ENCODE results near the gene CCDC178.
"Not testable (repeated sequence)": the region's sequence is repeated elsewhere in the genome, so short reads cannot be mapped to it uniquely, and the experiment has no call there.

Gene CCDC178

GRCh38 chr18:33350256-33350655 lies 90.3 kb downstream of the CCDC178 start:
- Histone ChIP-seq H3K36me3 (ENCODE audit: insufficient read depth, low read length) (no peaks in the 10 kb centered on the region), H3K9ac (ENCODE audit: insufficient read length) (no peak overlapping the region), H3K27ac (no peak overlapping the region), H3K9me3 (ENCODE audit: low read depth, low read length) (no peaks in the 10 kb centered on the region), H3K4me3 (no peak overlapping the region)
- no peak for DNase-seq (ENCODE audit: low read depth, low spot score)
- TF ChIP-seq EZH2 (IDR thresholded peaks at IDR 0.05) = no peak
- TF ChIP-seq FOXP2 (optimal IDR thresholded peaks at IDR 0.05; ENCODE audit: control extremely low read depth, extremely low read length, insufficient read depth) = no peak
- TF ChIP-seq POLR2AphosphoS5 (IDR thresholded peaks at IDR 0.05; ENCODE audit: borderline replicate concordance, low read depth, low read length) = no peak

DNA sequence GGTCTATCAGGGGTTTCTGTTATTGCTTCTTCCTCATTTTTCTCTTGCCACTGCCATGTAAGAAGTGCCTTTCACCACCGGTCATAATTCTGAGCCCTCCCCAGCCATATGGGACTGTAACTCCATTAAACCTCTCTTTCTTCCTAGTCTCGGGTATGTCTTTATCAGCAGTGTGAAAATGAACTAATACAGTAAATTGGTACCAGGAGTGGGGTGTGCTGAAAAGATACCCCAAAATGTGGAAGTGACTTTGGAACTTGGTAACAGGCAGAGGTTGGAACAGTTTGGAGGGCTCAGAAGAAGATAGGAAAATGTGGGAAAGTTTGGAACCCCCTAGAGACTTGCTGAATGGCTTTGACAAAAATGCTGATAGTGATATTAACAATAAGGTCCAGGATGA lies 100.8 kb downstream of the CCDC178 start:
- not testable (repeated sequence) for H3K27ac ChIP-seq; H3K36me3 ChIP-seq (ENCODE audit: insufficient read depth, low read length); H3K9ac ChIP-seq (ENCODE audit: insufficient read length); DNase-seq (ENCODE audit: low read depth, low spot score); H3K9me3 ChIP-seq (ENCODE audit: low read depth, low read length); H3K4me3 ChIP-seq

DNA sequence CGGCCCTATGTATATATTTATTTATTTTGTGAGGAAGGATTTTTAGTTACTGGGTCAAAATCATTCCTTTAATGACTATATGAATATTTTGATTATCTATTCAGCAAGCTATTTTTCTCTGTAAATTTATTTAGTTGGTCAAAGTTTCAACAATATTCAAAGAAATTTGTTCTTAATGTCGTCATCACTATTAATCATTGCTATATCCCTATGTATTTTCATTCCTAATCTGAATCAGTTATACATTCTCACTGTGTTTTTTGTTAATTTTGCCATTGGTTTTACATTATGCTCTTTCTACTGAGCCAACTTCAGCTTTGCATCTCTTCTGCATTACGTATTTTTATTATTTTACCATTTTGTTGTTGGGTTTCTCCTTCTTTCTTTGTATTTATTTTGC lies 105.7 kb downstream of the CCDC178 start:
- TF ChIP-seq FOXP2 (optimal IDR thresholded peaks at IDR 0.05; ENCODE audit: control extremely low read depth, extremely low read length, insufficient read depth) (no peak), POLR2AphosphoS5 (IDR thresholded peaks at IDR 0.05; ENCODE audit: borderline replicate concordance, low read depth, low read length) (no peak), EZH2 (IDR thresholded peaks at IDR 0.05) (no peak)
- H3K9me3 ChIP-seq (ENCODE audit: low read depth, low read length) = no peaks in the 10 kb centered on the region
- H3K27ac ChIP-seq = no peak overlapping the region
- H3K9ac ChIP-seq (ENCODE audit: insufficient read length) = no peak overlapping the region
- no peak overlapping the region for H3K4me3 ChIP-seq
- no peaks in the 10 kb centered on the region for H3K36me3 ChIP-seq (ENCODE audit: insufficient read depth, low read length)
- no peak for DNase-seq (ENCODE audit: low read depth, low spot score)

DNA sequence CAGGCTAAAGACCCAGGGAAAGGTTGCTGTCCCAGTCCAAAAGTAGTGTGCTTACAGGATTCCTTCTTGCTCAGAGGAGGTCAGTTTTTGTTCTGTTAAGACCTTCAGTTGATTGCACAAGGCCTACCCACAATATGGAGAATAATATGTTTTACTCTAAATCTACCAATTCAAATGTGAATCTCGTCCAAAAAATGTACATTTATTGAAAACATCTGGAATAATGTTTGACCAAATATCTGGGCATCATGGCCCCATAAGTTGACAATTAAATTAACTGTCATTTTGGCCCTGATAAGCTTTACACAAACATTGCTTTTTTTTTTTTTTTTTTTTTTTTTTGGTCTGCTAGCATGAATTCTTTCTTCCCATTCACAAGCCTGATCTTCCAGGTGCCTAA lies 109.8 kb downstream of the CCDC178 start:
- TF ChIP-seq FOXP2 (optimal IDR thresholded peaks at IDR 0.05; ENCODE audit: control extremely low read depth, extremely low read length, insufficient read depth) (no peak), POLR2AphosphoS5 (IDR thresholded peaks at IDR 0.05; ENCODE audit: borderline replicate concordance, low read depth, low read length) (no peak), EZH2 (IDR thresholded peaks at IDR 0.05) (no peak)
- no peak overlapping the region for H3K27ac ChIP-seq
- DNase-seq (ENCODE audit: low read depth, low spot score) = no peak
- H3K9ac ChIP-seq (ENCODE audit: insufficient read length) = no peak overlapping the region
- H3K36me3 ChIP-seq (ENCODE audit: insufficient read depth, low read length) = no peaks in the 10 kb centered on the region
- H3K4me3 ChIP-seq = no peak overlapping the region
- H3K9me3 ChIP-seq (ENCODE audit: low read depth, low read length) = no peaks in the 10 kb centered on the region

DNA sequence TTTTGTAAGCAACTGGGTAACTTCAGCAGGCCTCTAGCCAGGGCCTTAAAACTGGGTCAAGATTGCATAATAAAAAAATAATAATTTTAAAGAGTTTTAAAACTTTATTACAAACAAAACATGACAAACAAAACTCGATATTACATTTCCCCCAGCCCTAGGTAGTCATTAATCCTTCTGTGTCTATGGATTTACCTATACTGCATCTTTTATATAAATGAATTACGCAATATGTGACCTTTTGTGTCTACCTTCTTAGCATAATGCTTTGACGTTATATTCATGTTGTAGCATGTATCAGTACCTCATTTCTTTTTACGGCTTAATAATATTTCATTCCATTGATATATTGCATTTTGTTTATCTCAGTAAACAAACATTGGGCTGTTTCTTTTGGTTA lies 113.5 kb downstream of the CCDC178 start:
- H3K36me3 ChIP-seq (ENCODE audit: insufficient read depth, low read length) = no peaks in the 10 kb centered on the region
- TF ChIP-seq EZH2 (IDR thresholded peaks at IDR 0.05) (no peak), POLR2AphosphoS5 (IDR thresholded peaks at IDR 0.05; ENCODE audit: borderline replicate concordance, low read depth, low read length) (no peak), FOXP2 (optimal IDR thresholded peaks at IDR 0.05; ENCODE audit: control extremely low read depth, extremely low read length, insufficient read depth) (no peak)
- H3K27ac ChIP-seq = no peak overlapping the region
- H3K4me3 ChIP-seq = no peak overlapping the region
- no peaks in the 10 kb centered on the region for H3K9me3 ChIP-seq (ENCODE audit: low read depth, low read length)
- no peak for DNase-seq (ENCODE audit: low read depth, low spot score)
- H3K9ac ChIP-seq (ENCODE audit: insufficient read length) = no peak overlapping the region

DNA sequence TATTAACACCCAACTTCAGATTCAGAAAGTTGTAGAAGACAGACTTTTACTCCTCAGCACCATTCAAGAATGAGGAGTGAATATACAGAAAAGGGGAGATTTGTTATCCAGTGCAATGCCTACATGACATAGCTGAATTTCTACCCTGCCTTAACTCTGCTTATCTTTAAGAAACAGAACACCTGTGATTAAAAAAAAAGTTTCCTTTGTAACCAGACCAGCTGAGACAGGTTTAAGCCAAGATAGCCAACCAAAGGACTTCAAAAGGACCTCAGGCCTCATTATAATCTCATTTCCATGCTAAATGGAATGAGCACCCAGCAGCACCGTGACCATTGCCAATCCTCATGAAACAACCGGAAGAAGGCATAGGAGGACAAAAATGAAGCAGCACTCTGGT lies 122.9 kb downstream of the CCDC178 start:
- DNase-seq (ENCODE audit: low read depth, low spot score) = no peak

GRCh38 chr18:33316146-33316587 lies 124.4 kb downstream of the CCDC178 start:
- Histone ChIP-seq H3K27ac (no peak overlapping the region), H3K9ac (ENCODE audit: insufficient read length) (no peak overlapping the region), H3K36me3 (ENCODE audit: insufficient read depth, low read length) (no peaks in the 10 kb centered on the region), H3K9me3 (ENCODE audit: low read depth, low read length) (no peaks in the 10 kb centered on the region), H3K4me3 (no peak overlapping the region)
- DNase-seq (ENCODE audit: low read depth, low spot score) = no peak
- TF ChIP-seq POLR2AphosphoS5 (IDR thresholded peaks at IDR 0.05; ENCODE audit: borderline replicate concordance, low read depth, low read length) = no peak

More for the DNA sequence above, 122.9 kb downstream of the CCDC178 start:
- no peak overlapping the region for H3K9ac ChIP-seq (ENCODE audit: insufficient read length)
- no peak overlapping the region for H3K4me3 ChIP-seq
- no peaks in the 10 kb centered on the region for H3K9me3 ChIP-seq (ENCODE audit: low read depth, low read length)
- no peak overlapping the region for H3K27ac ChIP-seq
- TF ChIP-seq POLR2AphosphoS5 (IDR thresholded peaks at IDR 0.05; ENCODE audit: borderline replicate concordance, low read depth, low read length) (no peak), EZH2 (IDR thresholded peaks at IDR 0.05) (no peak), FOXP2 (optimal IDR thresholded peaks at IDR 0.05; ENCODE audit: control extremely low read depth, extremely low read length, insufficient read depth) (no peak)
- H3K36me3 ChIP-seq (ENCODE audit: insufficient read depth, low read length) = no peaks in the 10 kb centered on the region

DNA sequence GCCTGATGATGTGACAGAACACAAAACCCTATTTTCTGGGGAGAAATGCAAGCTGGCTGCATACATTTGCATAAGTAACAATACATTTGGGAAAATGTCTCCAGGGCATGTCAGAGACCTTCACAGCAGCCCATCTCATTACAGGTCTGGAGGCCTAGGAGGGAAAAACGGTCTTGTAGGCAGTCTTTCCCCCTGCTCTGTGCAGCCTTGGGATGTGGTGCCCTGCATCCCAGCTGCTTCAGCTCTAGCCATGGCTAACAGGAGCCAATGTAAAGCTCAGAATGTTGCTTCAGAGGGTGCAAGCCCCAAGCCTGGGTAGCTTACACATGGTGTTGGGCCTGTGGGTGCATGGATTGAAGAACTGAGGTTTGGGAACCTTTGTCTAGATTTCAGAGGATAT lies 133.0 kb downstream of the CCDC178 start:
- no peaks in the 10 kb centered on the region for H3K9me3 ChIP-seq (ENCODE audit: low read depth, low read length)
- H3K4me3 ChIP-seq = no peak overlapping the region
- no peaks in the 10 kb centered on the region for H3K36me3 ChIP-seq (ENCODE audit: insufficient read depth, low read length)
- no peak for TF ChIP-seq EZH2 (IDR thresholded peaks at IDR 0.05)
- TF ChIP-seq FOXP2 (optimal IDR thresholded peaks at IDR 0.05; ENCODE audit: control extremely low read depth, extremely low read length, insufficient read depth) = no peak
- no peak for TF ChIP-seq POLR2AphosphoS5 (IDR thresholded peaks at IDR 0.05; ENCODE audit: borderline replicate concordance, low read depth, low read length)
- no peak for DNase-seq (ENCODE audit: low read depth, low spot score)
- no peak overlapping the region for H3K27ac ChIP-seq
- H3K9ac ChIP-seq (ENCODE audit: insufficient read length) = no peak overlapping the region

DNA sequence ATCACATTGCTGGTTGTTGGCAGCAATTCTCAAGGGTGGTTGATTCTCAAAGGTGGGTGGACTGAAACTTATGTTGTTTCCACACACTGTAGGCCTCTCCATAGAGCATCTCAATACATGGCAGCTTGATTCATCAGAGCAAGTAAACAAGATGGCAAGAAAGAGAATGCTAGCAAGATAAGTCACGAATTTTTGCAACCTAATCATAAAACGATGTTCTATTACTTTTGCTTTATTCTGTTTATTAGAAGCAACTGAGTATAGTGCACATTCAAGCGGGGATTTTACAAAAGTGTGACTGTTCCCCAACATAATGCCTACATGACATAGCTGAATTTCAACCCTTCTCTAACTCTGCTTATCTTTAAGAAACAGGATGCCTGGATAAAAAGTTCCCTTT lies 136.2 kb downstream of the CCDC178 start:
- H3K4me3 ChIP-seq = no peak overlapping the region

More for the DNA sequence above, 136.2 kb downstream of the CCDC178 start:
- no peak overlapping the region for H3K9ac ChIP-seq (ENCODE audit: insufficient read length)
- H3K36me3 ChIP-seq (ENCODE audit: insufficient read depth, low read length) = no peaks in the 10 kb centered on the region
- TF ChIP-seq EZH2 (IDR thresholded peaks at IDR 0.05) (no peak), POLR2AphosphoS5 (IDR thresholded peaks at IDR 0.05; ENCODE audit: borderline replicate concordance, low read depth, low read length) (no peak), FOXP2 (optimal IDR thresholded peaks at IDR 0.05; ENCODE audit: control extremely low read depth, extremely low read length, insufficient read depth) (no peak)
- DNase-seq (ENCODE audit: low read depth, low spot score) = no peak
- no peaks in the 10 kb centered on the region for H3K9me3 ChIP-seq (ENCODE audit: low read depth, low read length)
- H3K27ac ChIP-seq = no peak overlapping the region

Measured in SK-N-MC (cell line).